ENCODE results near the gene TSPO. TPM values are rescaled to one million over a fixed set of nuclear protein-coding genes. Genes with fewer than 3 reads are reported as not detected.

The TSPO gene
- total RNA-seq, 1 donor from 2014 or later, result 1.6 TPM

GRCh38 chr22:43166132-43166930, 15.0 kb downstream of the TSPO start:
- Histone ChIP-seq H4K20me1 (ENCODE audit: low read depth) (no peaks in the 10 kb centered on the region), H3K4me3 (no peak overlapping the region), H3K27me3 (no peaks in the 10 kb centered on the region), H3K4me2 (no peak overlapping the region), H3K9me3 (ENCODE audit: low read depth) (no peaks in the 10 kb centered on the region), H3K9ac (no peak overlapping the region), H3K36me3 (no peaks in the 10 kb centered on the region), H2AFZ (replicated peaks) (no peak overlapping the region), H3K79me2 (ENCODE audit: low read depth) (no peaks in the 10 kb centered on the region), H3K4me1 (no peaks in the 10 kb centered on the region), H3F3A (ENCODE audit: low read depth) (peaks cover 4% of the 10 kb centered on the region), H3K27ac (no peak overlapping the region)
- Mint-ChIP-seq H3K27ac (no peak overlapping the region), H3K4me3 (no peak overlapping the region), H3K9me3 (no peaks in the 10 kb centered on the region), H3K27me3 (ENCODE audit: insufficient read depth, low read depth) (peaks cover 4% of the 10 kb centered on the region), H3K4me1 (peaks cover 7% of the 10 kb centered on the region), H3K36me3 (peaks cover 7% of the 10 kb centered on the region)
- TF ChIP-seq EZH2 (IDR thresholded peaks at IDR 0.05) (no peak), EZH2phosphoT487 (IDR thresholded peaks at IDR 0.05) (no peak), CTCF (IDR thresholded peaks at IDR 0.05) (no peak)
- DNase-seq (ENCODE audit: low spot score), result no peak

GRCh38 chr22:43167001-43167589, 15.7 kb downstream of the TSPO start:
- Mint-ChIP-seq H3K27ac (no peak overlapping the region), H3K4me1 (peaks cover 7% of the 10 kb centered on the region), H3K4me3 (no peak overlapping the region), H3K9me3 (no peaks in the 10 kb centered on the region), H3K27me3 (ENCODE audit: insufficient read depth, low read depth) (peaks cover 4% of the 10 kb centered on the region), H3K36me3 (peaks cover 7% of the 10 kb centered on the region)
- TF ChIP-seq EZH2 (IDR thresholded peaks at IDR 0.05), result no peak
- no peak for TF ChIP-seq CTCF (IDR thresholded peaks at IDR 0.05)
- no peak for TF ChIP-seq EZH2phosphoT487 (IDR thresholded peaks at IDR 0.05)
- Histone ChIP-seq H2AFZ (replicated peaks) (no peak overlapping the region), H3F3A (ENCODE audit: low read depth) (peaks cover 4% of the 10 kb centered on the region), H3K9ac (no peak overlapping the region), H3K36me3 (no peaks in the 10 kb centered on the region), H3K27me3 (no peaks in the 10 kb centered on the region), H3K4me1 (no peaks in the 10 kb centered on the region), H3K4me2 (no peak overlapping the region), H3K27ac (no peak overlapping the region), H3K4me3 (no peak overlapping the region), H3K9me3 (ENCODE audit: low read depth) (no peaks in the 10 kb centered on the region), H3K79me2 (ENCODE audit: low read depth) (no peaks in the 10 kb centered on the region), H4K20me1 (ENCODE audit: low read depth) (no peaks in the 10 kb centered on the region)
- no peak for DNase-seq (ENCODE audit: low spot score)

GRCh38 chr22:43168471-43169309, 17.3 kb downstream of the TSPO start:
- Histone ChIP-seq H3K4me2 (no peak overlapping the region), H3K36me3 (no peaks in the 10 kb centered on the region), H3K27me3 (no peaks in the 10 kb centered on the region), H3K9me3 (ENCODE audit: low read depth) (no peaks in the 10 kb centered on the region), H2AFZ (replicated peaks) (no peak overlapping the region), H3K9ac (no peak overlapping the region), H4K20me1 (ENCODE audit: low read depth) (no peaks in the 10 kb centered on the region), H3K27ac (no peak overlapping the region), H3K4me3 (no peak overlapping the region), H3F3A (ENCODE audit: low read depth) (peaks cover 4% of the 10 kb centered on the region), H3K4me1 (no peaks in the 10 kb centered on the region), H3K79me2 (ENCODE audit: low read depth) (no peaks in the 10 kb centered on the region)
- Mint-ChIP-seq H3K4me1 (peaks cover 7% of the 10 kb centered on the region), H3K27ac (peak overlapping the region; percentile 60), H3K9me3 (no peaks in the 10 kb centered on the region), H3K27me3 (ENCODE audit: insufficient read depth, low read depth) (peaks cover 4% of the 10 kb centered on the region), H3K4me3 (no peak overlapping the region), H3K36me3 (peaks cover 11% of the 10 kb centered on the region)
- DNase-seq (ENCODE audit: low spot score), result no peak
- TF ChIP-seq EZH2phosphoT487 (IDR thresholded peaks at IDR 0.05) (no peak), CTCF (IDR thresholded peaks at IDR 0.05) (no peak), EZH2 (IDR thresholded peaks at IDR 0.05) (no peak)
